Epithelial cell of proximal tubule (primary cell): ENCODE results near the gene AFF1. TPM values are rescaled to one million over a fixed set of nuclear protein-coding genes. Genes with fewer than 3 reads are reported as not detected.

ENCODE experiments used
- DNase-seq: peaks from one replicate; pipeline ENCODE4 v3.0.0-alpha.2; 2011; ENCODE audit warnings: low read depth
- H3K4me3 ChIP-seq: 2 replicates; pipeline ENCODE4 v1.5.1; 2011; ENCODE audit warnings: low read depth, mild to moderate bottlenecking, low read length
- total RNA-seq: library from RNA; depleted of rRNA; stranded (reverse); fragments of >200 nt; gene quantifications from 2 replicates; pipeline ENCODE4 v1.2.3, GENCODE V29; 2015
- TF ChIP-seq, protein P1 (sequence below): conservative IDR thresholded peaks from 2 replicates; pipeline ENCODE4 v1.5.1; 2012; ENCODE audit warnings: low read depth, mild to moderate bottlenecking, low read length

AFF1 gene
- total RNA-seq, 1 donor from 2014 or later = 12.5 TPM

DNA sequence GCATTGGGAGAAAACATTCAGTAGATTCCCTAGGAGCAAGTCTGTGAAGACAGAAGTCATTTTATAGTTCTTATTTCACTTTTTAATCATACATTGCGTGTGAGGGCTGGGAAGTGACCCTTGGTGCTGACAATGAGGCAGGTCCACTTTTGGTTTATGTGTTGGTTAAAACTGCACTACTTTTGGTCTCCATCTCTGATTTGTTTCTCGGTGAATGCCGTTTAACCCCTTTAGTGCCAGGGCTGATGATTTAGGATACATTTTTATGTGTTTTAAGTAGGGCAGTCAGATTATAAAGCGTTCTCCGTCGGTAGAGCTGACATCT lies 110.4 kb downstream of the AFF1 start:
- no peak for DNase-seq
- no peak overlapping the region for H3K4me3 ChIP-seq
- TF ChIP-seq, protein P1, sequence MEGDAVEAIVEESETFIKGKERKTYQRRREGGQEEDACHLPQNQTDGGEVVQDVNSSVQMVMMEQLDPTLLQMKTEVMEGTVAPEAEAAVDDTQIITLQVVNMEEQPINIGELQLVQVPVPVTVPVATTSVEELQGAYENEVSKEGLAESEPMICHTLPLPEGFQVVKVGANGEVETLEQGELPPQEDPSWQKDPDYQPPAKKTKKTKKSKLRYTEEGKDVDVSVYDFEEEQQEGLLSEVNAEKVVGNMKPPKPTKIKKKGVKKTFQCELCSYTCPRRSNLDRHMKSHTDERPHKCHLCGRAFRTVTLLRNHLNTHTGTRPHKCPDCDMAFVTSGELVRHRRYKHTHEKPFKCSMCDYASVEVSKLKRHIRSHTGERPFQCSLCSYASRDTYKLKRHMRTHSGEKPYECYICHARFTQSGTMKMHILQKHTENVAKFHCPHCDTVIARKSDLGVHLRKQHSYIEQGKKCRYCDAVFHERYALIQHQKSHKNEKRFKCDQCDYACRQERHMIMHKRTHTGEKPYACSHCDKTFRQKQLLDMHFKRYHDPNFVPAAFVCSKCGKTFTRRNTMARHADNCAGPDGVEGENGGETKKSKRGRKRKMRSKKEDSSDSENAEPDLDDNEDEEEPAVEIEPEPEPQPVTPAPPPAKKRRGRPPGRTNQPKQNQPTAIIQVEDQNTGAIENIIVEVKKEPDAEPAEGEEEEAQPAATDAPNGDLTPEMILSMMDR = no peak

DNA sequence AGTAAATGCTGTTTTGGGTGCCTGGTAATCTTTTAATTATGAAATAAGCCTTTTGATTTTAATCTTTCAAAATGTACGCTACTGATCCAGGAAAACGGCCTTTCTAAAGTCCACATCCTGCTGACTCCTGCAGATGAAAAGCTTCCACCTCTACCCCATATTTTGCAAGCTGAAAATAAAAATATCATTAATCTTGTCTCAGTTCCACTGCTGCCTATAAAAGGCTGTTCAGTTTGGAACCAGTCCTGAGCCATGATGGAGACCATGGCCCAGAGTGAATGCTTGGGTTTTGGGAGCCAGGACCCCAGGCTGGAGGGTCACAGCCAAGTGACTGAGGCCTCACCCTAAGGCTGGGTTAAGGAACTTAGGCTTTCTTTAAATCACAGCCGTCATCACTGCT lies 110.8 kb downstream of the AFF1 start:
- H3K4me3 ChIP-seq = no peak overlapping the region
- no peak for DNase-seq
- TF ChIP-seq, protein P1 = no peak

DNA sequence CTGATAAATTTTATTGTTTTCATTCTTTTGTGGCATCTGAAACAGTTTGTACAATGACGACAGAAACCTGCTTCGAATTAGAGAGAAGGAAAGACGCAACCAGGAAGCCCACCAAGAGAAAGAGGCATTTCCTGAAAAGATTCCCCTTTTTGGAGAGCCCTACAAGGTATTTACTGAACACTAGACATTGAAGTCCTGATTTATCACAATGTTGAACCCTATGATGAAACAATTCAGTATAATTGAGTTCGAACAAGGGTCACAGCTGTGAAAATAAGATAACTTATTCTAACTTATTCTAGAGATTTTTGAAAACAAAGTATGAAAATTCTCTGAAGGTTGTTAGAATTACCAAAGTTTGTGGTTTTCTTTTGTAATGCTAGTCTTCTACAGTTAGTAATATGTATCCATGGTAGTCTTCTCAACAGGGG lies 111.3 kb downstream of the AFF1 start:
- no peak for DNase-seq
- TF ChIP-seq, protein P1 = no peak
- H3K4me3 ChIP-seq = no peak overlapping the region

DNA sequence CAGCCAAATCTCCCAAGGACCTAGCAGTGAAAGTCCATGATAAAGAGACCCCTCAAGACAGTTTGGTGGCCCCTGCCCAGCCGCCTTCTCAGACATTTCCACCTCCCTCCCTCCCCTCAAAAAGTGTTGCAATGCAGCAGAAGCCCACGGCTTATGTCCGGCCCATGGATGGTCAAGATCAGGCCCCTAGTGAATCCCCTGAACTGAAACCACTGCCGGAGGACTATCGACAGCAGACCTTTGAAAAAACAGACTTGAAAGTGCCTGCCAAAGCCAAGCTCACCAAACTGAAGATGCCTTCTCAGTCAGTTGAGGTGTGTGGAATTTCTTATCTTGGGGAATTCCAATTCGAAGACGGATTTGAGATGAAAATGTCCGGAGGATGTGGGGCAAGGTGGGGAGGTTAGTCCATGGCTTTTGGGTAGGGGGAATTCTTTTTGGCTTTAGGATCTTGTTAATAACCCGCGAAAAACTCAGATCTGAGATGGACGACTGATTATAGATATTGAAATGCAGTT lies 112.5 kb downstream of the AFF1 start:
- H3K4me3 ChIP-seq = no peak overlapping the region
- TF ChIP-seq, protein P1 = no peak
- no peak for DNase-seq

DNA sequence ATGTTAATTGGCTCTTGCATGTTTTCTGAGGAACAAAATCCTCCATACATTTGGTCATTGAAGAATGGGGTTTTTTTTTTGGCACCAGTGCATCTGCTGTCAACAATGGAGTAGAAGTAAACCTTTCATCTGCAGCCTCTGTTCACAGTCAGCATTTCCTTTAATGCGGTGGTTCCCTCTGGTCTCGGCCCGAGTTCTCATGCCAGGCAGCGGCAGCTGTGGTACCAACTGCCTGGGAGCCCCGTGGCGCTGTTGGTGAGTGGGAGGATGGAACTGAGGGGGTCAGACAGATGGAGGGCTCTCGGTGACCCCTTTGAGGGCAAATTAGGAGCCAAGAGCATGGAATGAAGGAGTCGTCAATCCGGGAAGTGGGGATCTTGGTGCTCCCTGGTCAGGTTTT lies 114.7 kb downstream of the AFF1 start:
- TF ChIP-seq, protein P1 = no peak
- H3K4me3 ChIP-seq = no peak overlapping the region
- no peak for DNase-seq

DNA sequence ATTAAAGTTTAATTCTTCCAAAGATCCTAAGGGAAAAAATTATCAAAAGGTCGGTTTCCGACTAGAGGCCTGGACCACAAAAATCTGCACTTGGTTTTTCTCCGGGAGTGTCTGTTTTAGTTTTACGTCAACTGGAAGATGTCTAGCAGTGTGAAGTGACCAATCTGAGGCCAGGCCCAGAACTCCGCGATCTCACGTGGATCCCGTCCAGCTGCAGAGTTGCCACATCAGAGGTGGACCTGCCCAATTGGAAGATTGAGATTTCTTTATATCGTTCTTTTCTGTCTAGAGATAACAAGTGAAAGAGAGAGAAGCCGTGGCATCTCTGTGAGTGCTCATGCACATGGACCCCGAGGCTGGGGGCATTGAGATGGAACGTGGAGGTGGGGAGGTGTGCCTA lies 115.8 kb downstream of the AFF1 start:
- H3K4me3 ChIP-seq = no peak overlapping the region
- no peak for DNase-seq
- TF ChIP-seq, protein P1 = no peak

DNA sequence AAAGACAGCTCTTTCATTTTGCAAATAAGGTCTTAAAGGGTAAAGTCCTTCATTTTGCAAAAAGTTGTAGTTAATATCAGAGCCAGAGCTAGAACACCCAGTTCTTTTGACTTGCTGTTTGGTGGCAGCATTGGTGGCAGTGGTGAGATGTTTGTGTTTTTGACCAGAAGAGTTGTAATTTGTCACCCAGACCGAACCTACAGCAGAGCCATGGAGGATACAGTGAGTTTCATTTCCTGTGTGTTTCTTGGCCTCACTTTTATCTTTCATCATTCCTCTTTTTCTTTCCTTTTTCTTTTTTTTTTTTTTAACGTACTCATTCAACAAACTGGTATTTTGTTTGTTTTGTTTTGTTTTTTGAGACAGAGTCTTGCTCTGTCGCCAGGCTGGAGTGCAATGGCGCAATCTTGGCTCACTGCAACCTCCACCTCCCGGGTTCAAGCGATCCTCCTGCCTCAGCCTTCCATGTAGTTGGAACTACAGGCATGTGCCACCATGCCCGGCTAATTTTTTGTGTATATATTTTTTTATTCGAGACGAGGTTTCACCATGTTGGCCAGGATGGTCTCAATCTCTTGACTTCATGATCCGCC lies 116.4 kb downstream of the AFF1 start:
- no peak overlapping the region for H3K4me3 ChIP-seq
- TF ChIP-seq, protein P1 = no peak
- no peak for DNase-seq
